VCaP (cell line): ENCODE results near the gene TCF3.

Experiments used
- H3K27ac ChIP-seq: fragments of 450-650 bp; 2 replicates; pipeline ENCODE4 v1.5.1; 2017
- CTCF ChIP-seq: fragments of 450-650 bp; conservative IDR thresholded peaks from 2 replicates; pipeline ENCODE4 v1.5.1; 2017; ENCODE audit warnings: mild to moderate bottlenecking, moderate library complexity

TCF3 gene

GRCh38 chr19:1566392-1567115, 85.9 kb downstream of the TCF3 start:
- TF ChIP-seq CTCF: no peak
- peak overlapping the region; percentile 78 for H3K27ac ChIP-seq

DNA sequence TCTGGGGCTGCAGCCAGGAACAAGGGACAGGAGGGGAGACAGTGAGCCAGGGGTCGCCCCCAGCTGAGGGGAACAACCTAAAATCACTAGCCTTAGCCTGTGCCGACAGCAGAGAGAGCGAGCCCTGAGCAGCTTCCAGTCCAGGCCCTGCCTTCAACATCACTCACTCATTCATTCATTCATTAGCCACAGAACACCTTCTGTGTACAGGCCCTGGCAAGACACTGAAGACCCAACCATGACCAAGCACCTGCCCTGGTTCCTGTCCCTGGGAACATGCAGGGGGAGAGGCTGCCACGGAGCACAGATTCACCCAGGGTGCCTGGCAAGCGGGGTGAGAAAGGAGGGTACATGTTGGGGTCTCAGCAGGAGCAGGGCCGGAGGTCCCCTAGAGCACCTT, 89.2 kb downstream of the TCF3 start:
- no peak overlapping the region for H3K27ac ChIP-seq
- no peak for TF ChIP-seq CTCF

DNA sequence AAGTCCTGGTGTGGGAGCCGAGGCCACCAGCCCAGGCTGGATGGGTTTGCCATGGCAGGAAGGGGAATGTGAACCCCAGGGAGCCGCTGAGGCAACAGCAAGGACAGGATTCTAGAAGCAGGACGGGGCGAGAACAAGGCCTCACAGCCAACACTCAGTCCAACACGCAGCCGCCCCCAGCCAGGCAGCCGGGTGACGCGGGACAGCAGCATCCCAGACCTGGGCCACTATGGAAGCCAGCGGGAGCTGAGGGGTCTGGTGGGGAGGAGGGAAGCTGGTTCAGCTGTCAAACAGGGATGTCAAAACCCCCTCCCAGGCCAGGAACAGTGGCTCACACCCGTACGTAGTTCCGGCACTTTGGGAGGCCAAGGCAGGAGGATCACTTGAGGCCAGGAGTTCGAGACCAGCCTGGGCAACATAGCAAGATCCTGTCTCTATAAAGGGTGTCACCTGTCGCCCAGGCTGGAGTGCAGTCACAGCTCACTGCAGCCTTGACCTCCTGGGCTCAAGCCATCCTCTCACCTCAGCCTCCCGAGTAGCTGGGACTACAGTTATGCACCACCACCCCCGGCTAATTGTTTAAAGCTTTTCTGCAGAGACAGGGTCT, 91.1 kb downstream of the TCF3 start:
- no peak overlapping the region for H3K27ac ChIP-seq
- TF ChIP-seq CTCF: no peak

- no peak for TF ChIP-seq CTCF
Measured at GRCh38 chr19:1560286-1560882, 92.0 kb downstream of the TCF3 start.

More at GRCh38 chr19:1560286-1560882, 92.0 kb downstream of the TCF3 start:
- H3K27ac ChIP-seq: no peak overlapping the region
